Progenitor cell of endocrine pancreas (in vitro differentiated cells): Measurements from ENCODE around the gene IL12A. TPM values are rescaled to one million over a fixed set of nuclear protein-coding genes. Genes with fewer than 3 reads are reported as not detected.

Source experiments
- DNase-seq: peaks from one replicate; pipeline ENCODE4 v3.0.0; 2021; ENCODE audit warnings: low spot score; ENCODE audit not compliant: unreplicated experiment
- H3K27ac Mint-ChIP-seq: 2 replicates; pipeline ENCODE4 v1.8.0; 2021; ENCODE audit warnings: mild to moderate bottlenecking, moderate library complexity, mixed read lengths
- H3K27me3 Mint-ChIP-seq: 2 replicates; pipeline ENCODE4 v1.8.0; 2021; ENCODE audit warnings: mixed read lengths
- H3K36me3 Mint-ChIP-seq: 2 replicates; pipeline ENCODE4 v1.8.0; 2022; ENCODE audit warnings: mixed read lengths; ENCODE audit not compliant: insufficient read depth
- H3K4me1 Mint-ChIP-seq: 2 replicates; pipeline ENCODE4 v1.8.0; 2021; ENCODE audit warnings: low read depth, mixed read lengths
- H3K4me3 Mint-ChIP-seq: 2 replicates; pipeline ENCODE4 v1.8.0; 2021; ENCODE audit warnings: low read depth, mild to moderate bottlenecking, moderate library complexity, mixed read lengths
- H3K9me3 Mint-ChIP-seq: 2 replicates; pipeline ENCODE4 v1.8.0; 2021; ENCODE audit warnings: low read depth, mixed read lengths
- long read RNA-seq: library from polyadenylated mRNA; unstranded; transcript quantifications from one replicate; pipeline ENCODE4 v2.0.0, GENCODE V29; 2020
- total RNA-seq: library from RNA; stranded (reverse); gene quantifications from 2 replicates; pipeline ENCODE4 v1.2.1, GENCODE V29; 2021
- TF ChIP-seq, protein P1 (sequence below): fragments of 200-600 bp; sonication (generic); IDR thresholded peaks from one replicate; pipeline ENCODE4 v1.5.0; 2021; ENCODE audit warnings: antibody characterized with exemption, mild to moderate bottlenecking; ENCODE audit not compliant: unreplicated experiment

The IL12A gene
- 0.33 TPM in 1 of 2 replicates, not detected in the other for total RNA-seq
- long read RNA-seq: 0 reads

DNA sequence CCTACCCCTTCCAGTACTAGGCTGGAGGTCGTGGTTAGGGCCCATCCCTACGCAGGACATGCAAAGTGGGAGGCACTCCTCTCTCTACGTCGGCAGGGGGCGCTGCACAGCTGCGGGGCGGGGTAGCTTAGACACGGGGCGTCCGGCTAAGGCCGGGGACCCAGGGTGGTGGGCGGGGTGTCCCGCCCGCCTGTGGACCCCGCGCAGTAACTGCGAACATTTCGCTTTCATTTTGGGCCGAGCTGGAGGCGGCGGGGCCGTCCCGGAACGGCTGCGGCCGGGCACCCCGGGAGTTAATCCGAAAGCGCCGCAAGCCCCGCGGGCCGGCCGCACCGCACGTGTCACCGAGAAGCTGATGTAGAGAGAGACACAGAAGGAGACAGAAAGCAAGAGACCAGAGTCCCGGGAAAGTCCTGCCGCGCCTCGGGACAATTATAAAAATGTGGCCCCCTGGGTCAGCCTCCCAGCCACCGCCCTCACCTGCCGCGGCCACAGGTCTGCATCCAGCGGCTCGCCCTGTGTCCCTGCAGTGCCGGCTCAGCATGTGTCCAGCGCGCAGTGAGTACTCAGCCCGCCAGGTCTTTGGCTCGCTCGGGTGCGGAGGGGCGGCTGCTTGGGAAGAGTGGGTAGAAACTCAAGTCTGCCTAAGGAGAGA lies at the start of gene IL12A:
Gene IL12A, plus strand, starts transcription at position 219 of the 655 bp plus-strand sequence.
- TF ChIP-seq, protein P1, sequence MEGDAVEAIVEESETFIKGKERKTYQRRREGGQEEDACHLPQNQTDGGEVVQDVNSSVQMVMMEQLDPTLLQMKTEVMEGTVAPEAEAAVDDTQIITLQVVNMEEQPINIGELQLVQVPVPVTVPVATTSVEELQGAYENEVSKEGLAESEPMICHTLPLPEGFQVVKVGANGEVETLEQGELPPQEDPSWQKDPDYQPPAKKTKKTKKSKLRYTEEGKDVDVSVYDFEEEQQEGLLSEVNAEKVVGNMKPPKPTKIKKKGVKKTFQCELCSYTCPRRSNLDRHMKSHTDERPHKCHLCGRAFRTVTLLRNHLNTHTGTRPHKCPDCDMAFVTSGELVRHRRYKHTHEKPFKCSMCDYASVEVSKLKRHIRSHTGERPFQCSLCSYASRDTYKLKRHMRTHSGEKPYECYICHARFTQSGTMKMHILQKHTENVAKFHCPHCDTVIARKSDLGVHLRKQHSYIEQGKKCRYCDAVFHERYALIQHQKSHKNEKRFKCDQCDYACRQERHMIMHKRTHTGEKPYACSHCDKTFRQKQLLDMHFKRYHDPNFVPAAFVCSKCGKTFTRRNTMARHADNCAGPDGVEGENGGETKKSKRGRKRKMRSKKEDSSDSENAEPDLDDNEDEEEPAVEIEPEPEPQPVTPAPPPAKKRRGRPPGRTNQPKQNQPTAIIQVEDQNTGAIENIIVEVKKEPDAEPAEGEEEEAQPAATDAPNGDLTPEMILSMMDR: peak; percentile 99
- peak; percentile 77 for DNase-seq
- peaks cover 41% of the 10 kb centered on the region for H3K27me3 Mint-ChIP-seq
- peaks cover 7% of the 10 kb centered on the region for H3K9me3 Mint-ChIP-seq
- peak within 1 kb of the TSS; percentile 79 for H3K4me3 Mint-ChIP-seq
- no peaks in the 10 kb centered on the region for H3K36me3 Mint-ChIP-seq
- H3K27ac Mint-ChIP-seq: peak within 1 kb of the TSS; percentile 23
- peaks cover 13% of the 10 kb centered on the region for H3K4me1 Mint-ChIP-seq

DNA sequence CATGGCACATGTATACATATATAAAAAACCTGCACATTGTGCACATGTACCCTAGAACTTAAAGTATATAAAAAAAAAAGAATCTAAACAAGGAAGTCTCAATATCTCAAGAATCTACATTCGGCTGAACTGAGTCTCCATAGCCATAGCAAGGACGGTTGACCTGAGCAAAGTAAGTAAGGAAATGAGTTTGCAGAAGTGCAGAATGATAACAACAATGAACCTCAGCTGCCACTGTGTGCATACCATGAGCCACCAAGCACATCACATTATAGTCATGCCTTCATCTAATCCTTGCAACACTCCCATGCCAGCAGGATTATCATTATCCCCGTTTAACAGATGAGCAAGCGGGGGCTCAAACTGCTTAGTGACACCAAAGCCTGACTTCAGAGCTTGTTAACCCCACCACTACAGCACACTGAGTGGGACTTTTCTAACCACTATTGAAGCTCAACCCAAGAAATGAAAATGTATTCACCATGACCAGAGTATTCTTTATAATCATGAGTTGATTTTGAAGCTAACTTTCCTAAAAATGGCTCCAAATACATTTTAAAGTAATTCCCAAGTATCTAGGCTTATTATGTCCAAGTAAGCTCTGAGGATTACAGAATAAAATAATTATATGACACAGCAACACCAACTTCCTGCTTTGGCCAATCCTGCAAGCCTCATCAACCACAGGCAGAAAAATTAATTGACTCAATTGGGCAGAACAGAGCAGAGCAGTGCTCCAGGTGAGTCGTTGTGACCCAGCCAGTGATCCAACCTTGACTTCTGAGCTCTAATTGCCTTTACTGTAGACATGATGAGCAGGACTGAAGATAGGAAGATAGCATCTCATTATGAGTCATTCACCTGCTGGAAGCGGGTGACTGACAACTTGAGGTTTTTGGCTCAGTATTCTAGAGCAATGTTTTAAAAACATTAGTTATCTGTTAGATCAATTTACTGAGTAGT lies 47.3 kb upstream of the IL12A start:
- TF ChIP-seq, protein P1: no peak
- no peaks in the 10 kb centered on the region for H3K9me3 Mint-ChIP-seq
- H3K36me3 Mint-ChIP-seq: no peaks in the 10 kb centered on the region
- no peaks in the 10 kb centered on the region for H3K4me1 Mint-ChIP-seq
- peaks cover 6% of the 10 kb centered on the region for H3K27me3 Mint-ChIP-seq
- H3K4me3 Mint-ChIP-seq: no peak overlapping the region
- no peak overlapping the region for H3K27ac Mint-ChIP-seq
- no peak for DNase-seq

DNA sequence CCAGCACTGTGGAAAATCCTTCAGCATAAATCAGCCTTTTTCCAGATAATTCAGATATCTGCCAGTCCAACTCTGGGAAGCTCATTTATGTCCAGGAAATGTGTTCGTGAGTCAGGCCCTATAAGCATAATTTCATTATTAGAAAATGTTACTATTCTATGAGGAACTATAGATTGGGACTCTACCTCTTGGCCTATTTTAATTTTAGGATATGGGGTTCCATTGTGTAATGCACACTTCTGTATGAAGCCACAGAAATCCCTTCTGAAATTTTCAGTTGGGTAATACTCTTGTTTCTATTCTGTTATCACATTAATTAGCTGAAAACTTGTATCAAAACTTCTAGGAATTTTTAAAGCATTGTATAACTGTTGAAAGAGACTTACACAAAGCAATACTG lies 43.9 kb upstream of the IL12A start:
- TF ChIP-seq, protein P1: no peak
- Mint-ChIP-seq H3K36me3 (no peaks in the 10 kb centered on the region), H3K4me3 (no peak overlapping the region), H3K9me3 (no peaks in the 10 kb centered on the region), H3K27me3 (peaks cover 6% of the 10 kb centered on the region), H3K27ac (no peak overlapping the region), H3K4me1 (no peaks in the 10 kb centered on the region)
- no peak for DNase-seq

DNA sequence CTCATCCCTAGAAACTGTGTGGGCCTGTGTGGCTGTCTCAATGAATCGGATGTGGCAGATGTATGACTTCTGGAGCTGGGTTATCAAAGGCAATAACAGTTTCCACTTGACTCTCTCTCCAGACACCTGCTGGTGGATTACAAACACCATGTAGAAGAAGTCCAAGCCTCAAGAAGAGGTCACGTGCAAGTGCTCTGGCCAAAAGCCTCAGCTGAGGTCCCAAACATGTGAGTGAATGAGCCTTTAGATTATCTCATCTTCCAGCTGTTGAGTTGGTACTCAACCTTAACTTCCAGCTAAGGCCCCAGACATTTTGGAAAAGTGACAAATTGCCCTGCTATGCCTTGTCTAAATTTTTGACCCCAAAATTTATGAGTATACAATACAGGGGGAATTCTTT lies 42.7 kb upstream of the IL12A start:
- Mint-ChIP-seq H3K27ac (no peak overlapping the region), H3K36me3 (no peaks in the 10 kb centered on the region), H3K4me3 (no peak overlapping the region), H3K4me1 (no peaks in the 10 kb centered on the region), H3K9me3 (no peaks in the 10 kb centered on the region), H3K27me3 (peaks cover 6% of the 10 kb centered on the region)
- TF ChIP-seq, protein P1: no peak
- DNase-seq: no peak

DNA sequence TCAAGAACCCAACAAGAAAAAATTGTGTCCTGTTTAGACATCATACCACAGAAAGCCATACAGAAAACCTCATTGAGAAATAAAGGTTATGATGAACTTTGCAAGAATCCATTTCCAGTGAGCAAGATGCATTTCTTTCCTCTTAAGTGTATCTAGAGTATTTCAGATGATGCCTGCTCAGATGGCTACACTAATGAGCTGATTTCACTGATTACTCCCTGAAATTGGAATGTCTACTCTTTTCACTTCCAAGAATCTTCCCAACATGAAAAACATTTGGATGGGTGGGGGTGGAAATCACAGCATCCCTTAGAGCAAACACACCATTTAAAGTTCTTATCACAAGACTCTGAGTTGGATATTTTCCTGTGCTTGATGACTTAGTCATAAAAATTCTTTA lies 41.4 kb upstream of the IL12A start:
- no peaks in the 10 kb centered on the region for H3K36me3 Mint-ChIP-seq
- TF ChIP-seq, protein P1: no peak
- no peak for DNase-seq
- H3K27ac Mint-ChIP-seq: no peak overlapping the region
- H3K9me3 Mint-ChIP-seq: no peaks in the 10 kb centered on the region
- H3K4me3 Mint-ChIP-seq: no peak overlapping the region
- H3K4me1 Mint-ChIP-seq: no peaks in the 10 kb centered on the region
- H3K27me3 Mint-ChIP-seq: peaks cover 2% of the 10 kb centered on the region
